Spleen (tissue), 7 donors: ENCODE data around the gene WFDC2.

ENCODE experiments used
- CTCF ChIP-seq, 11 experiments: fragments of 200-600 bp in 7 of 11; fragments of 450-650 bp in 4 of 11; sonication (generic) in 4 of 11; IDR thresholded peaks in 8 of 11; conservative IDR thresholded peaks in 3 of 11; 1 replicate in 7 of 11; 2 replicates in 4 of 11; pipeline versions ENCODE4 v1.4.0 to v1.8.0; 2016 to 2021; ENCODE audit warnings: antibody characterized with exemption in 11 of 11, inconsistent platforms in 4 of 11, mild to moderate bottlenecking in 1 of 11
- POLR2A ChIP-seq, 3 donors: fragments of 450-650 bp; IDR thresholded peaks; one replicate each; pipeline ENCODE4 v1.5.1; 2017; ENCODE audit warnings: antibody characterized with exemption in 3 of 3, mild to moderate bottlenecking in 1 of 3
- POLR2AphosphoS5 ChIP-seq, 3 donors: sonication (generic); formaldehyde crosslinking; IDR thresholded peaks; one replicate each; pipeline ENCODE4 v1.5.1; 2017; ENCODE audit warnings: antibody characterized with exemption in 3 of 3
- donor health status: DM: no; HTN: no; CAD: no; lungs with moderate emphysema.
- donor health status: DM: no; HTN: no; CAD: no.
- donor health status: DM: no; HTN: no; CAD: no.

GRCh38 chr20:45518282-45518681 is 48.7 kb downstream of the WFDC2 start:
- no peak for TF ChIP-seq CTCF (IDR thresholded peaks at IDR 0.05 in 8 of 11, conservative IDR thresholded peaks at IDR 0.05 in 3 of 11)
- TF ChIP-seq POLR2A (IDR thresholded peaks at IDR 0.05), result no peak
- TF ChIP-seq POLR2AphosphoS5 (IDR thresholded peaks at IDR 0.05), result no peak
